Stimulated activated CD8-positive, alpha-beta memory T cell treated with anti-CD3 and anti-CD28 coated beads, Interleukin-4, amount 100 ng/mL, for 1 hour (primary cell): ENCODE measurements around the gene DHDH.
"Not testable (repeated sequence)": the region's sequence is repeated elsewhere in the genome, so short reads cannot be mapped to it uniquely, and the experiment has no call there.

ENCODE experiments used
- DNase-seq, 2 donors: peaks; one replicate each; pipeline ENCODE4 v3.0.0-alpha.2; 2020; ENCODE audit warnings: low read depth in 2 of 2, low spot score in 1 of 2

The DHDH gene

DNA sequence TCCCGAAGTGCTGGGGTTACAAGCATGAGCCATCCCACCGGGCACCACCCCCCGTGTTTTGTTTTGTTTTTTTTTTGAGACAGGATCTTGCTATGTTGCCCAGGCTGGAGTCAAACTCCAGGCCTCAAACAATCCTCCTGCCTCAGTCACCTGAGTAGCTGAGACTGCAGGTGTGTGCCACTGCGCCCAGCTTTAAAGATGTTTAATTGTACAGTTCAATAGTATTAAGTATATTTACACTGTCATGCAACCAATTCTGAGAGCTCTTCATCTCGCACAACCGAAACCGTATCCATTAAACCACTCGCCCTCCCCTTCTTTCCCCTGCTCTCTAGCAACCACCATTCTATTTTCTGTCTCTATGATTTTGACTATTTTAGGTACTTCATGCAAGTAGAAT is 17.7 kb upstream of the DHDH start:
- DNase-seq, result no peak

DNA sequence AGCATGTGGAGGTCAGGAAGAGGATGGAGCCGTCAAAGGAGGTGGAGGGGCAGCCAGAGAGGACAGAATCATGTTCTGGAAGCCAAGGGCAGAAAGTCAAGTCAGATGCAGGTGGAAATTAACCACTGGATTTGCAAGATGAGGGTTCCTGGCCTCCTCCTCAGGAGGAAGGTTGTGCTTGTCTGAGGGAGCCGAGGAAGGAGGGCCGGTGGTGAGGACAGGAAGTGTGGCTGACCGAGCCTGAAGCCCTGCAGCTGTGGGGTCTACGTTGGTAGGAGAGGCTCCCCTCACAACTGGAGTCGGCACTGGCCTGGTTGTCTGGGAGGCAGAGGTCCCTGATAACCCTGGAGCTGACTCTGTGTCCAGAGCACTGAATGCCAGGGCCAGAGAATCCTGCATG is 15.4 kb upstream of the DHDH start:
- no peak for DNase-seq

DNA sequence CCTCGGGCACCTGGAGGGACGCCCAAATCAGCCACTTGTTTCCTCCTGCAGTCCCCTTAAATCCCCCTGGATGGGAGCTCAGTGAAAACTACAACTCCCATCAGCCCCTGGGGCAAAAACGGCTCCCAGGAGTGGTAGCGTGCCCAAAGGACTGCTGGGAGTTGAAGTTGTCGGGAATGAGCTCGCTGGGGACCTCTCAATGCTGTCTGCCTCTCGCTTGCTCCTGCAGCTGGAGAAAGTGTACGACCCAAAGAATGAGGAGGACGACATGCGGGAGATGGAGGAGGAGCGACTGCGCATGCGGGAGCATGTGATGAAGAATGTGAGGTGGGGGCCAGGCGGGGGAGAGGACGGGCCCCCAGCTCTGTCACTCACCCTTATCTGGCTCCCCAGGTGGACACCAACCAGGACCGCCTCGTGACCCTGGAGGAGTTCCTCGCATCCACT is 14.7 kb upstream of the DHDH start:
- no peak for DNase-seq

DNA sequence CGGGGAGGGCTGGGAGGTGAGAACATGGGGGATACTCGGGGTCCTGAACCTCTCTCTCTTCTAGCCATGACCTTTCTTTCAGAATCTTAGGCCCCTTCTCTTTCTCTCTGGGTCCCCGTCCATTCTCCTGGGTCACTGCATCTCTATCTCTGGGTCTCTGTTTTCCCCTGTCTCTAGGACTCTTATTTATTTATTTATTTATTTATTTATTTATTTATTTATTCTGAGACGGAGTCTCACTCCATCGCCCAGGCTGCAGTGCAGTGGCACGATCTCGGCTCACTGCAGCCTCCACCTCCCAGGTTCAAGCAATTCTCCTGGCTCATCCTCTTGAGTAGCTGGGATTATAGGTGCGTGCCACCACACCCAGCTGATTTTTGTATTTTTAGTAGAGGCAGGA is 14.2 kb upstream of the DHDH start:
- not testable (repeated sequence) for DNase-seq

DNA sequence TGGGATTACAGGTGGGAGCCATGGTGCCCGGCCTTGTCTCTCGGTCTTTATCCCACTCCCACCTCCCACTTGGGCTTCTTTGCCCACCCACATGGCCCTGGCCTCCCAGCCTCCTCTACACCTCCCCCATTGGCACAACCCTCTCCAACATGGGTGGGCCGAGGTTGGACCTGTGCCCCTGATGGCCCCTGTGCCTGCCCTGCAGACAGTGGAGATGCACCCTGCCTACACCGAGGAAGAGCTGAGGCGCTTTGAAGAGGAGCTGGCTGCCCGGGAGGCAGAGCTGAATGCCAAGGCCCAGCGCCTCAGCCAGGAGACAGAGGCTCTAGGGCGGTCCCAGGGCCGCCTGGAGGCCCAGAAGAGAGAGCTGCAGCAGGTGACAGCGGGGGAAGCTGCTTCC is 12.6 kb upstream of the DHDH start:
- DNase-seq, result no peak

DNA sequence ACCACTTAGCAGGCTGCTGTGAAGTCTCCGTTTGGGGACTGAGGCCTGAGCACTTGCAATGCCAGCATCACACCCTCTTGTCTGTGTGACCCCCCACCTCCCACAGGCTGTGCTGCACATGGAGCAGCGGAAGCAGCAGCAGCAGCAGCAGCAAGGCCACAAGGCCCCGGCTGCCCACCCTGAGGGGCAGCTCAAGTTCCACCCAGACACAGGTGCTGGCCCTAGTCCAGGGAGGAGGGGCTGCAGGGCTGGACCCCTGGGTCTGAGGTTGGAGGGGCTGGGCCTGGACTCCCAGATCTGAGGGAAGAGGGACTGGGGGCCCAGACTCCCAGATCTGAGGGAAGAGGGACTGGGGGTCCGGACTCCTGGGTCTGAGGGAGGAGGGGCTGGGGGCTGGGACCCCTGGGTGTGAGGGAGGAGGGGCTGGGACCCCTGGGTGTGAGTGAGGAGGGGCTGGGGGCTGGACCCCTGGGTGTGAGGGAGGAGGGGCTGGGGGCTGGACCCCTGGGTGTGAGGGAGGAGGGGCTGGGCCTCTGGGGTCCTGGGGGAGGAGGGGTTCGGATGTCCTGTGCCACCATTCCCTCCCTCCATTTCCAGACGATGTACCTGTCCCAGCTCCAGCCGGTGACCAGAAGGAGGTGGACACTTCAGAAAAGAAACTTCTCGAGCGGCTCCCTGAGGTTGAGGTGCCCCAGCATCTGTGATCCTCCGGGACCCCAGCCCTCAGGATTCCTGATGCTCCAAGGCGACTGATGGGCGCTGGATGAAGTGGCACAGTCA is 11.6 kb upstream of the DHDH start:
- DNase-seq, result no peak

DNA sequence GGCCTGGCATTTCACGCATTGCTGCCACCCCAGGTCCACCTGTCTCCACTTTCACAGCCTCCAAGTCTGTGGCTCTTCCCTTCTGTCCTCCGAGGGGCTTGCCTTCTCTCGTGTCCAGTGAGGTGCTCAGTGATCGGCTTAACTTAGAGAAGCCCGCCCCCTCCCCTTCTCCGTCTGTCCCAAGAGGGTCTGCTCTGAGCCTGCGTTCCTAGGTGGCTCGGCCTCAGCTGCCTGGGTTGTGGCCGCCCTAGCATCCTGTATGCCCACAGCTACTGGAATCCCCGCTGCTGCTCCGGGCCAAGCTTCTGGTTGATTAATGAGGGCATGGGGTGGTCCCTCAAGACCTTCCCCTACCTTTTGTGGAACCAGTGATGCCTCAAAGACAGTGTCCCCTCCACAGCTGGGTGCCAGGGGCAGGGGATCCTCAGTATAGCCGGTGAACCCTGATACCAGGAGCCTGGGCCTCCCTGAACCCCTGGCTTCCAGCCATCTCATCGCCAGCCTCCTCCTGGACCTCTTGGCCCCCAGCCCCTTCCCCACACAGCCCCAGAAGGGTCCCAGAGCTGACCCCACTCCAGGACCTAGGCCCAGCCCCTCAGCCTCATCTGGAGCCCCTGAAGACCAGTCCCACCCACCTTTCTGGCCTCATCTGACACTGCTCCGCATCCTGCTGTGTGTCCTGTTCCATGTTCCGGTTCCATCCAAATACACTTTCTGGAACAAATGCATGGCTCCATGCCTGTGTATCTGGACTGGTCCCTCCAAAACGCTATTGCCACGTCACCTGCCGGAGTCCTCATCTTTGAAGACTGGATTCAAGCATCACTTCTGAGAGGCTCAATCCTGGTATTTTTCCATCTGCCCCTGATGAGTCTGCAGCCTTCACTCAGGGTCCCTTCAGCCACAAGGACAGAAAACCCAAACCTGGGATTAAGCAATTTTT is 10.7 kb upstream of the DHDH start:
- no peak for DNase-seq

DNA sequence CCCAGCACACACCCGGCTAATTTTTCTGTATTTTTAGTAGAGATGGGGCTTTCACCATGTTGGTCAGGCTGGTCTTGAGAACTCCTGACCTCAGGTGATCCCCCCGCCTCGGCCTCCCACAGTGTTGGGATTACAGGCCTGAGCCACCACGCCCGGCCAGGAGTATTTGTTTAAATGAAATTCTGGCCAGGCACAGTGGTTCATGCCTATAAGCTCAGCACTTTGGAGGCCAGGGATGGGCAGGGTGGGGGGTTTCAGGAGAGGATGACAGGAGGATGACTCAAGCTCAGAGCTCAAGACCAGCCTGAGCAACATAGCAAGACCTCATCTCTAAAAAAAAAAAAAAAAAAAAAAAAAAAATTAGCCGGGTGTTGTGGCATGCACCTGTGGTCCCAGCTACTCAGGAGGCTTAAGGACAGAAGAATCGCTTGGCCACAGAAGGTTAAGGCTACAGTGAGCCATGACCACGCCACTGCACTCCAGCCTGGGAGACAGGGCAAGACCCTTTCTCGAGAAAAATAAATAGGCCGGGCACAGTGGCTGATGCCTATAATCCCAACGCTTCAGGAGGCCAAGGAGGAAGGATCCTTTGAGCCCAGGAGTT is 8.2 kb upstream of the DHDH start:
- DNase-seq, result no peak

DNA sequence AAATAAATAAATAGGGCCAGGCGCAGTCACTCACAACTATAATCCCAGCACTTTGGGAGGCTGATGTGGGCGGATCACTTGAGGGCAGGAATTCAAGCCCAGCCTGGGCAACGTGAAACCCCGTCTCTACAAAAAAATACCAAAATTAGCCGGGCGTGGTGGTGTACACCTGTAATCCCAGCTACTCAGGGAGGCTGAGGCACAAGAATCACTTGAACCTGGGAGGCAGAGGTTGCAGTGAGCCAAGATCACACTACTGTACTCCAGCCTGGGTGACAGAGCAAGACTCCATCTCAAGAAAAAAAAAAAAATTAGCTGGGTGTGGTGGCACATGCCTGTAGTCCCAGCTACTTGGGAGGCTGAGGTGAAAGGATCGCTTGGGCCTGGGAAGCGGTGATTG is 7.6 kb upstream of the DHDH start:
- not testable (repeated sequence) for DNase-seq

DNA sequence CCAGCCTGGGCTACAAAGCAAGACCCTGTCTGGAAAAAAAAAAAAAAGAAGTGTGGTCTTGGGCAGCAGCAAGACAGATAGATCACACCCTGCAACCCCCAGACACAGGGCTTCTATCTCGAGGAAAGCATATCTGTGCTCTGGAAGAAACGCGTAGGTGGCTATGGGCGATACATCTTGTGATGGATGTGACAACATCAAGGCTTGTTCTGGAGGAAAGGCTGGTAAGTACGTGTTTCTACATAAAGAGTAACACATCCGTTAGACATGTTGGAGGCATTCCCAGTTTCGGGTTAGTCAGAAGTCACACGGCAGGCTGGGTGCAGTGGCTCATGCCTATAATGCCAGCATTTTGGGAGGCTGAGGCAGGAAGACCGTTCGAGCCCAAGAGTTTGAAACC is 6.6 kb upstream of the DHDH start:
- no peak for DNase-seq

DNA sequence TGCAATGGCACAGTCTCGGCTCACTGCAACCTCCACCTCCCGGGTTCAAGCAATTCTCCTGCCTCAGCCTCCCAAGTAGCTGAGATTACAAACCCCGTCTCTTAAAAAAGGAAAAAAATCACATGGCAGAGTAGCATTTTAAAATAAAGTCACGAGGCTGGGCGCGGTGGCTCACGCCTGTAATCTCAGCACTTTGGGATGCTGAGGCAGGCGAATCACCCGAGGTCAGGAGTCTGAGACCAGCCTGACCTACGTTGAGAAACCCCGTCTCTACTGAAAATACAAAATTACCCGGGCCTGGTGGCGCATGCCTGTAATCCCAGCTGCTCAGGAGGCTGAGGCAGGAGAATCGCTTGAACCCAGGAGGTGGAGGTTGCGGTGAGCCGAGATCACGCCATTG is 5.8 kb upstream of the DHDH start:
- not testable (repeated sequence) for DNase-seq

DNA sequence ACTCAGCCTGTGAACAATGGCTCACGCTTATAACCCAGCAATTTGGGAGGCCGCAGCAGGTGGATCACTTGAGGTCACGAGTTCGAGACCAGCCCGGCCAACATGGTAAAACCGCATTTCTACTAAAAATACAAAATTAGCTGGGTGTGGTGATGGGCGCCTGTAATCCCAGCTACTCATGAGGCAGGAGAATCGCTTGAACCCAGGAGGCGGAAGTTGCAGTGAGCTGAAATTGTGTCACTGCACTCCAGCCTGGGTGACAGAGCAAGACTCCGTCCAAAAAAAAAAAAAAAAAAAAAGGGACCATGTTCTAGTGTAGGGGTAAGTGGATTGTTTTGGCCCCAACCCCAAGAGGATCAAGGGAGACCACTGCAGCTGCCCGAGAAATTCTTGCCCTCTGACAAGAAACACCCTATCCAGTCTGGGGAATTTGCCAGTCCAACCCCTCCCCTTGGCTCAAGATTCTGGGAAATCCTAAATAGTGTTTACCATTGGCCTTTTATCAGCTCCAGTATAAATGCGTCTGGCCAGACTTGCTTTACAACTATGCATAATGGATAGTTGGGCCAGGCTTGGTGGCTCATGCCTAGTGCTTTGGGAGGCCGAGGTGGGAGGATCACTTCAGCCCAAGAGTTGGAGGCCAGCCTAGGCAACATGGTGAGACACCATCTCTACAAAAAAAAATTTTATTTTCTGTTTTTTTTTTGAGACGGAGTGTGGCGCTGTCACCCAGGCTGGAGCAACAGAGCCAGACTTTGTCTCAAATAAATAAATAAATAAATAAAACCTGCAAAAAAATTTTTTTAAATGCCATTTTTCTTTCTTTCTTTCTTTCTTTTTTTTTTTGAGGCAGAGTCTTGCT is 5.1 kb upstream of the DHDH start:
- DNase-seq, result no peak

DNA sequence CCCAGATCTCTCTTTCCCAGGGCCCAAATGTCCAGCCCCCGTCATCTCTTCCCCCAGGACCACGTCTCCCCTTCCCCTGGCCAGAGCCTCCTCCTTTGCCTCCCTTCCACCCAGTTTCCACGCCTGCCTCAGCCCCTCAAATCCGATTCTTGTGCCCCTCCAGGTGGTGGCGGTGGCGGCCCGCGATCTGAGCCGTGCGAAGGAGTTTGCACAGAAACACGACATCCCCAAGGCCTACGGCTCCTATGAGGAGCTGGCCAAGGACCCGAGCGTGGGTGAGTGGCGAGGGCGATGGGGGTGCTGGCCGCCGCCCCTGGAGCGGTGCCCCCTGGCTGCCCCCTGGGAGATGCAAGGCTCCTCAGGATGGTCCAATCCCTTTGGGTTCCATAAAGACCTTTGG is 1.3 kb downstream of the DHDH start:
- DNase-seq, result no peak

DNA sequence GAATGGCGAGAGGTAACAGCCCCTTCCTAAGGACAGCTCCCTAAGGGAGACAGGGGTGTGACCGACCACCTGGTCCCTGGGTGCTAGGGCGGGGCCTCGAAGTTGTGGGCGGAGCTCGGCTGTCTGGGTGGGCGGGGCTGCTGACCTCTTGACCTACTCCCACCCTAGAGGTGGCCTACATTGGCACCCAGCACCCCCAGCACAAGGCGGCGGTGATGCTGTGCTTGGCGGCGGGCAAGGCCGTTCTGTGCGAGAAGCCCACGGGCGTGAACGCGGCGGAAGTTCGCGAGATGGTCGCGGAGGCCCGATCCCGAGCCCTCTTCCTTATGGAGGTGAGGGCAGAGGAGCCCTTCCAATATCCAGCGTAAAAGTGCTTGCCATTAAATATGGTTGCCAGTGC is 2.4 kb downstream of the DHDH start:
- DNase-seq, result no peak

DNA sequence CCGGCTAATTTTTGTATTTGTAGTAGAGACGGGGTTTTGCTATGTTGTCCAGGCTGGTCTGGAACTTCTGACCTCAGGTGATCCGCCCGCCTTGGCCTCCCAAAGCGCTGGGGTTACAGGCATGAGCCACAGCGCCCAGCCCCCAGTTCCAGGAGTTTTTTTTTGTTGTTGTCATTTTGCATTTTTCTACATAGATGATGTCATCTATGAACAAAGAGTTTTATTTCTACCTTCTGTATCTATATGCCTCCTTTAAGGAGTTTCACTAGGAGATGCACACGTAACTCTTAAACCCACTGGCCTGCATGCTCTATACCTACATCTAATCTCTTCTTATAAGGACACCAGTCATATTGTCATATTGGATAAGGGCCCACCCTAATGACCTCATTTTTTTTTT is 4.8 kb downstream of the DHDH start:
- no peak for DNase-seq

DNA sequence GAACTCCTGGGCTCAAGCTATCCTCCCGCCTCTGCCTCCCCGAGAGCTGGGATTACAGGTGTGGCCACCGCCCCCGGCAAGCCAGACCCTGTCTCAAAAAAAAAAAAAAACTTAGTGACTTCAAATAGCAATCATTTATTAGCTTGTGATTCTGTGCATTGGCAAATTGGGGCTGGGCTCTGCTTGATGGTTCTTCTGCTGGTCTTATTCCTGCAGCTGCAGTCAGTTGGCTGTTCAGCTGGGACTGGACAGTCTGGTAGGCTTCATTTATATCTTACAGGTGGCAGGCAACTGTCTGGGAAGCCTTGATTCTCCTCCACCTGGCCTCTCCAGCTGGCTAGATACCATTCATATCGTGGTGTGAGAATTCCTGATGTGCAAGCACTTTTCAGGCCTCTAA is 7.4 kb downstream of the DHDH start:
- no peak for DNase-seq

DNA sequence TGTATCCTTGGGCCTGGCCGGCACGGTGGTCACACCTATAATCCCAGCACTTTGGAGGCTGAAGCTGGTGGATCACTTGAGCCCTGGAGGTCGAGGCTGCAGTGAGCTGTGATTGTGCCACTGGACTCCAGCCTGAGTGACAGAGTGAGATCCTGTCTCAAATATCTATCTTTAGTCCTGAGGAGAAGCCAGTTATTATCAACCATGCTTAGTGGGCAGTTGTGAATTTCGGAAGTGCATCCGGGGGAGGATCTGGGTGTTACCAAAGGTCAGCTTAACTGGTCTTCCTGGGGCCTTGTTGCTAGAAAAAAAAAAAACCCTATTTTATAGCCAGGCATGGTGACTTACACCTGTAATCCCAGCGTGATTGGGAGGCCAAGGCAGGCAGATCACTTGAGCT is 9.6 kb downstream of the DHDH start:
- no peak for DNase-seq

DNA sequence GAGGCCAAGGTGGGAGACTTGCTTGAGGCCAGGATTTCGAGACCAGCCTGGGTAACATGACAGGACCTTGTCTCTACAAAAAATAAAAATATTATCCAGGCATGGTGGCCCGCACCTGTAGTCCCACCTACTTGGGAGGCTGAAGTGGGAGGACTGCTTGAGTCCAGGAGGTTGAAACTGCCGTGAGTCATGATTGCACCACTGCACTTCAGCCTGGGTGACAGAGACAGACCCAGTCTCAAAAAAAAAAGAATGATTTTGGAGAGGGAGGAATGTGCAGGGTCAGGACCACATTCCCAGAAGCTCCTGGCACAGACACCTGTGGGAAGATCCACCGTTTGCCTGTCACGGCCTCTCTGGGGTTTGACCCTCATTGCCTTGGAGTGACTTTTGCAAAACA is 11.9 kb downstream of the DHDH start:
- DNase-seq, result no peak

DNA sequence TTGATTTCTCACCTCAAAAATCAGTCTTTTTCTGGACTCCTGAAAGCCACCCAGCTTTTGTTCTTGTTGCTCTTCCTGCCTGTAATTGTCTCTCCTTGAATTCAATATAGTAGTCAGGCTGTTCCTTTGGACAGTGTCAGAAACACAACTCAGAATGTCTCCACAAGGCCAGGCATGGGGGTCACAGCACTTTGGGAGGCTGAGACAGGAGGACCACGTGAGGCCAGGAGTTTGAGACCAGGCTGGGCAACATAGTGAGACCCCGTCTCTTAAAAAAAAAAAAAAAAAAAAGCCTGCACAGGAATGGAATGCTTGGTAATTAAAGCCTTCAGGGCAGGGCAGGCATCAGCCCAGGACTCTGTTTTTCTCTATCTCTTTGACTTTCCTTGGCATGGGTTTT is 12.3 kb downstream of the DHDH start:
- DNase-seq, result no peak

DNA sequence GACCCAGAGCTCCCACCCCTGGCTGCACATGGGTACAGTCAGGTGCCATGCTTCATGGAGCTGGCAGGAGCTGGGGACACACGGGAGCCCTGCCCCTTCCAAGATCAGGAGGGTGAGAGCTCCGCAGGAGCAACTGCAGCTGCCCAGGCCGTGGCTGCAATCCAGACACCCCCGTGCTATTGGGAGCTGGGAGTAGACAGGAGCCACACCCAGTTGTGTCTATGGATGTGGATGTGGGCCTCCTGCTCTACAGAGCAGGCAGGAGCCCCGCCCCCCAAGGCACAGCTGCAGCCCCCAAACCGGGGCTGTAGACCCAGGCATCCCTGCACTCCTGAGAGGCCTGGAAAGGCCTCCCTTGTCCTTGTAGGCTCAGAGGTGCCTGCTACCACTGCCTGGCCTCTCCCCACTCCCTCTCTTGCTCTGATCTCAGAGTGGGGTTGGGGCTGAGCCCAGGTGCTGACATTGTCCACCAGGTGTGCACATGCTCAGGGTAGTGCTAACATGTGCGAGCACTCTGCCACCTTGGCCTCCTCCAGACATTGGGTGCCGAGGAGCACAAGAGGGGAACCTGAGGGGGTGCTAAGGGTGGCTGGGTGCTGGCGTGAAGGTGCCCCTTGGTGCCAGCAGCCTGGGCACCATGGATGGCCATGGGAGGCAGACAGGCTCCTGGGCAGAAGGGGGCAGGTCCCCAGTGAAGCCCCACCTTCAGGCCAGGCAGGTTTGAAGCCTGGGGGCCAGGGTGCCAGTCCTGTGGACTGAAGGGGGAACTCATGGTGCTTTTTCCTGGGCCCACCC is 13.2 kb downstream of the DHDH start:
- DNase-seq, result no peak
